ENCODE measurements around the gene ANGPTL4.

The ANGPTL4 gene

DNA sequence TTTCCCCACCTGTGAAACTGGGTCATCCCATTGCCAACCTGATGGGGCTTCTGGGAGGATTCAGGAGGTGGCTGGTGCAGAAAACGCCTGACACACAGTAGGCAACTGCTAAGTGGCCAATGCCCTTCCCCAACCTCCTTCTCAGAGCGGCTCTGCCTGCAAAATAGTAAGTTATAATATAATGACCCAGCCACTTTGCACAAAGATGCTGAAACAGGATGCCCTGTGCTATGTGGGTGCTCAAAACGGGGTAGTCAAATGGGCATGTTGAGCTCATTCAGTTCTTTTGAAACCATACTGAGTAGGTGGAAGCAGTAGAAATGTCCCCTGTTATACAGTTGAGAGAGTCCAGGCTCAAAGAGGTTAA is 49.7 kb downstream of the ANGPTL4 start:
- no peak for DNase-seq (ENCODE audit: low read depth)

DNA sequence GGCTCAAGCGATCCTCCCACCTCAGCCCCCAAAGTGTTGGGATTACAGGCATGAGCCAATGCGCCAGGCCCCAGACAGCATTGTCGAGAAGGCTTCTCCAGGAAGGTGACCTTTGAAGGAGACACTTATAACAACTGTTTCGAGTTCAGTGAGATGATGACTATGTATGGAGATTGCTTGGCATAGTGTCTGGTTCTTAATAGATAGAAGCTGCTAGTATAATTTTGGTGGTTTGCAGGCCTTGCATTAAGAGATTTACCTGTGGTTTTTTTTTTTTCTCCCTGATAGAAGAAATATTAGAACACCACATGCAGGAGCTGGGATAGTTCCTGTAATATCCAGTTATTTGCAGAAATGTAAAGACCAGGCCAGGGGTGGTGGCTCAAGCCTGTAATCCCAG is 52.8 kb downstream of the ANGPTL4 start:
- no peak for DNase-seq (ENCODE audit: low read depth)

DNA sequence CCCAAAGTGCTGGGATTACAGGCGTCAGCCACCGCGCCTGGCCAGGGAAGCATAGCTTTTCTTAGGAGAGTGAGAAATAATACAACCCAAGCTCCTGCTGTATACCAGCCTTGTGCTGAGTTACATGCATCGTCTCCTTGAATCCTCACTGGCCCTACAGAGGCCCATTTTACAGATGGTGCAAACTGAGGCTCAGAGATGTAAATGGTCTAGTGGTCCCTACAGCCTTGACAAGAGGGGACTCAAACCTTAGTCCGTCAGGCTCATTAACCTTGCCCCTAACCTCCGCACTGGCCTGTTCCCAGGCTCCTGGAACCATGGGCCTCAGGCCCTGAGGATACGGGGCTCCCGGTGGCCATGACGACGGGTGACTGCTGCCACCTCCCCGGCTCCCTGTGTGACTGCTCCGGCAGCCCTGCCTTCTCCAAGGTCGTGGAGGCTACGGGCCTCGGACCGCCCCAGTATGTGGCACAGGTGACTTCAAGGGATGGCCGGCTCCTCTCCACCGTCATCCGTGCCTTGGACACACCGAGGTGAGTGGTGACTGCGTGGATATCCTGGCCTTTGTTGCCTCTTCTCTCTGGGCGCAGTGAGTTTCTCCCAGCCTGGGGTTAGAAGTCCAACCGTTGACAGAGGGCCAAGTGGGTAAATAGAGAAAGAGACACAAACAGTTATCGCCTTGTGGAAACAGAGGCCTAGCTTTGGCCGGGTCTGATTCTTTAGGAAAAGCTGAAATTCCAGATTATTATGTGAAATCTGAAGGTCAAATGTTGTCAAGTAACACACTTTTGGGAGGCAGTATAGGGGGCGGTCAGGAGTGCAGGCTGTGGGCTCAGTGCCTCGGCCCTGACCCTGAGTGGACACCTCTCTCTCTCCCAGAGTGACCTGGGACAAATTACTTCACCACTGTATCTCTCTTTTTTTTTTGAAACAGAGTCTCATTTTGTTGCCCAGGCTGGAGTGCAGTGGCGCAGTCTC is 57.8 kb downstream of the ANGPTL4 start:
- DNase-seq (ENCODE audit: low read depth): no peak

DNA sequence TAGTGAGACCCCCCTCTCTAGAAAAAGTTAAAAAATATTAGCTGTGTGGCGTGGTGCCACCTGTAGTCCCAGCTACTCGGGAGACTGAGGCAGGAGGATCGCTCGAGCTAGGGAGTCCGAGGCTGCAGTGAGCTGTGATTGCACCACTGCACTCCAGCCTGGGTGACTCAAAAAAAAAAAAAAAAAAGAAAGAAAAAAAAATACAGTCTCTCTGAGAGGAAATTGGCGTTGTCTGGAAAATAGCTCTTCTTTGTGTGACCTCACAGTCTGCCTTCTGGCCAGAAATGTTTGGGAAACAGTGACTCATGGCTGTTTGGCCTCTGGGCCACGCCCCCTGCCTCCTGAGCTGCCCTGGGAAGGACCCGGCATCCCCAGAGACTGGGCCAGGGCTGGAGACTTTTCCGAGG is 59.9 kb downstream of the ANGPTL4 start:
- DNase-seq (ENCODE audit: low read depth): no peak

All from activated T-cell treated with anti-CD3 and anti-CD28 coated beads for 48 hours (primary cell).